Mesendoderm (in vitro differentiated cells): ENCODE results near the gene DNASE1L3.

Experiments
- DNase-seq: peaks from one replicate; pipeline ENCODE4 v3.0.0; 2013
- H2AK5ac ChIP-seq: 2 replicates; pipeline ENCODE4 v1.6.1; 2013; ENCODE audit warnings: low read length, inconsistent platforms
- H2BK120ac ChIP-seq: 2 replicates; pipeline ENCODE4 v1.6.1; 2013; ENCODE audit warnings: low read depth, mild to moderate bottlenecking, low read length, moderate library complexity, mixed read lengths
- H2BK15ac ChIP-seq: replicated peaks from 2 replicates; pipeline ENCODE4 v1.6.1; 2013; ENCODE audit warnings: low read depth, mild to moderate bottlenecking, moderate library complexity
- H2BK5ac ChIP-seq: 2 replicates; pipeline ENCODE4 v1.6.1; 2013; ENCODE audit warnings: low read length, inconsistent platforms
- H3K18ac ChIP-seq: 2 replicates; pipeline ENCODE4 v1.6.1; 2013; ENCODE audit warnings: mild to moderate bottlenecking, low read length, mixed read lengths
- H3K23ac ChIP-seq: one replicate; pipeline ENCODE4 v1.6.1; 2013; ENCODE audit warnings: low read length
- H3K27ac ChIP-seq: 2 replicates; pipeline ENCODE4 v1.5.1; 2013; ENCODE audit warnings: low read depth, mild to moderate bottlenecking, inconsistent platforms, low read length, moderate library complexity
- H3K27me3 ChIP-seq: 2 replicates; pipeline ENCODE4 v1.6.1; 2013; ENCODE audit warnings: low read length, control low read depth, mild to moderate bottlenecking, inconsistent platforms; ENCODE audit not compliant: insufficient read depth, poor library complexity
- H3K36me3 ChIP-seq: 2 replicates; pipeline ENCODE4 v1.6.1; 2013; ENCODE audit warnings: low read length, inconsistent platforms; ENCODE audit not compliant: control insufficient read depth, insufficient read depth
- H3K4ac ChIP-seq: one replicate; pipeline ENCODE4 v1.6.1; 2013; ENCODE audit warnings: low read depth, mild to moderate bottlenecking, low read length, moderate library complexity
- H3K4me1 ChIP-seq: 2 replicates; pipeline ENCODE4 v1.6.1; 2013; ENCODE audit warnings: low read depth, low read length, inconsistent platforms; ENCODE audit not compliant: control insufficient read depth
- H3K4me2 ChIP-seq: 2 replicates; pipeline ENCODE4 v1.6.1; 2013; ENCODE audit warnings: low read length
- H3K4me3 ChIP-seq: 2 replicates; pipeline ENCODE4 v1.5.1; 2013; ENCODE audit warnings: mild to moderate bottlenecking, low read length
- H3K56ac ChIP-seq: one replicate; pipeline ENCODE4 v1.6.1; 2013; ENCODE audit warnings: low read length
- H3K79me1 ChIP-seq: 2 replicates; pipeline ENCODE4 v1.6.1; 2013; ENCODE audit warnings: low read length, inconsistent platforms
- H3K79me2 ChIP-seq: 2 replicates; pipeline ENCODE4 v1.6.1; 2013; ENCODE audit warnings: mild to moderate bottlenecking, low read length; ENCODE audit not compliant: control insufficient read depth, insufficient read depth
- H3K9ac ChIP-seq: 2 replicates; pipeline ENCODE4 v1.6.1; 2013; ENCODE audit warnings: low read length, inconsistent platforms
- H4K5ac ChIP-seq: one replicate; pipeline ENCODE4 v1.6.1; 2013; ENCODE audit warnings: low read length
- H4K8ac ChIP-seq: one replicate; pipeline ENCODE4 v1.6.1; 2013; ENCODE audit warnings: low read depth, mild to moderate bottlenecking, control low read depth, low read length, moderate library complexity
- WGBS: extraction: QIAGEN DNeasy Blood & Tissue Kit; methylation state at CpG from one replicate; pipeline ENCODE4 v1.1.7; 2013; ENCODE audit warnings: low lambda C conversion rate, missing lambda C conversion rate; ENCODE audit not compliant: insufficient coverage; ENCODE audit errors: extremely low coverage; 5-methylcytosine and 5-hydroxymethylcytosine counted together

DNASE1L3 gene

GRCh38 chr3:58153371-58153770 is 57.4 kb downstream of the DNASE1L3 start:
- Histone ChIP-seq H3K56ac (no peak overlapping the region), H2BK120ac (no peak overlapping the region), H3K27ac (no peak overlapping the region), H3K4me1 (no peaks in the 10 kb centered on the region), H3K79me1 (no peaks in the 10 kb centered on the region), H3K79me2 (no peaks in the 10 kb centered on the region), H3K23ac (no peak overlapping the region), H3K18ac (no peak overlapping the region), H2BK15ac (no peak overlapping the region), H4K8ac (no peak overlapping the region), H3K27me3 (no peaks in the 10 kb centered on the region), H4K5ac (no peak overlapping the region), H3K9ac (no peak overlapping the region), H2AK5ac (no peak overlapping the region), H3K4me2 (no peak overlapping the region), H3K36me3 (peaks cover 11% of the 10 kb centered on the region), H3K4ac (no peak overlapping the region), H3K4me3 (no peak overlapping the region), H2BK5ac (no peak overlapping the region)
- no CpG with 5 or more reads among the region's 16 CpGs for WGBS
- no peak for DNase-seq

GRCh38 chr3:58152225-58153015 is 58.4 kb downstream of the DNASE1L3 start:
- no peak overlapping the region for H3K9ac ChIP-seq
- H3K27ac ChIP-seq = no peak overlapping the region
- H3K79me1 ChIP-seq = no peaks in the 10 kb centered on the region
- H3K36me3 ChIP-seq = peaks cover 11% of the 10 kb centered on the region
- H3K18ac ChIP-seq = no peak overlapping the region
- no peak for DNase-seq
- H3K4me2 ChIP-seq = no peak overlapping the region
- no peaks in the 10 kb centered on the region for H3K79me2 ChIP-seq
- H3K4ac ChIP-seq = no peak overlapping the region
- no peaks in the 10 kb centered on the region for H3K27me3 ChIP-seq
- H2BK5ac ChIP-seq = no peak overlapping the region
- no CpG with 5 or more reads among the region's 17 CpGs for WGBS
- no peak overlapping the region for H2AK5ac ChIP-seq
- H3K56ac ChIP-seq = no peak overlapping the region
- no peaks in the 10 kb centered on the region for H3K4me1 ChIP-seq
- no peak overlapping the region for H4K8ac ChIP-seq
- no peak overlapping the region for H3K23ac ChIP-seq
- H4K5ac ChIP-seq = no peak overlapping the region
- no peak overlapping the region for H2BK120ac ChIP-seq
- H2BK15ac ChIP-seq = no peak overlapping the region
- H3K4me3 ChIP-seq = no peak overlapping the region

DNA sequence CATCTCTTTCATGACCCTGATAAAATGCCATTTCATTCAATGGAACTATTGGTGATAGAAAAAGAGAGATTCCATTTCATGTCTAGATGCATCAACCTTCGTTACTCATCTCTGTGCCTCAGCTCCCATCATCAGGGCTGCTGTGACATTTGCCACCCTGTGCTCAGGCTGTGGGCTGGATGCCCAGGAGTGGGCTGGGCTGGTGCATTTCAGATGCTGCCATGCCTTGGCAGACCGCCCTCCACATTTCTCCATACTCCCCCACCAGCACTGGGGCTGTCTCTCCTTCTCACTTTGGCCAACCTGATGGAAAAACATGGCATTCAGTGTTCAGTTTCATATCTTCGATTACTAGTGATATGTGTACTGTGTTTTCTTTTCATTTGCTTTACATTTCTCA is 59.1 kb downstream of the DNASE1L3 start:
- Histone ChIP-seq H3K18ac (no peak overlapping the region), H3K4ac (no peak overlapping the region), H3K9ac (no peak overlapping the region), H2BK120ac (no peak overlapping the region), H4K8ac (no peak overlapping the region), H3K4me1 (no peaks in the 10 kb centered on the region), H4K5ac (no peak overlapping the region), H3K4me2 (no peak overlapping the region), H2BK15ac (no peak overlapping the region), H3K56ac (no peak overlapping the region), H3K36me3 (peaks cover 11% of the 10 kb centered on the region), H3K79me1 (no peaks in the 10 kb centered on the region), H3K27me3 (no peaks in the 10 kb centered on the region), H3K4me3 (no peak overlapping the region), H3K79me2 (no peaks in the 10 kb centered on the region), H3K23ac (no peak overlapping the region), H2BK5ac (no peak overlapping the region), H3K27ac (no peak overlapping the region), H2AK5ac (no peak overlapping the region)
- WGBS = no CpG with 5 or more reads among the region's 3 CpGs
- no peak for DNase-seq

- H3K4me1 ChIP-seq = no peaks in the 10 kb centered on the region
- no peak overlapping the region for H2BK15ac ChIP-seq
- no peak overlapping the region for H3K56ac ChIP-seq
- H2BK120ac ChIP-seq = no peak overlapping the region
- no peaks in the 10 kb centered on the region for H3K27me3 ChIP-seq
- WGBS = no CpG with 5 or more reads among the region's 13 CpGs
- H3K4me2 ChIP-seq = no peak overlapping the region
- H4K5ac ChIP-seq = no peak overlapping the region
- H4K8ac ChIP-seq = no peak overlapping the region
- no peak overlapping the region for H3K27ac ChIP-seq
- no peak overlapping the region for H3K4ac ChIP-seq
- no peaks in the 10 kb centered on the region for H3K79me1 ChIP-seq
- H3K9ac ChIP-seq = no peak overlapping the region
- no peaks in the 10 kb centered on the region for H3K79me2 ChIP-seq
- peaks cover 14% of the 10 kb centered on the region for H3K36me3 ChIP-seq
- H3K18ac ChIP-seq = no peak overlapping the region
- H3K4me3 ChIP-seq = no peak overlapping the region
- no peak overlapping the region for H2AK5ac ChIP-seq
- H2BK5ac ChIP-seq = no peak overlapping the region
- H3K23ac ChIP-seq = no peak overlapping the region
- no peak for DNase-seq
Measured at GRCh38 chr3:58150810-58151199, 60.0 kb downstream of the DNASE1L3 start.

DNA sequence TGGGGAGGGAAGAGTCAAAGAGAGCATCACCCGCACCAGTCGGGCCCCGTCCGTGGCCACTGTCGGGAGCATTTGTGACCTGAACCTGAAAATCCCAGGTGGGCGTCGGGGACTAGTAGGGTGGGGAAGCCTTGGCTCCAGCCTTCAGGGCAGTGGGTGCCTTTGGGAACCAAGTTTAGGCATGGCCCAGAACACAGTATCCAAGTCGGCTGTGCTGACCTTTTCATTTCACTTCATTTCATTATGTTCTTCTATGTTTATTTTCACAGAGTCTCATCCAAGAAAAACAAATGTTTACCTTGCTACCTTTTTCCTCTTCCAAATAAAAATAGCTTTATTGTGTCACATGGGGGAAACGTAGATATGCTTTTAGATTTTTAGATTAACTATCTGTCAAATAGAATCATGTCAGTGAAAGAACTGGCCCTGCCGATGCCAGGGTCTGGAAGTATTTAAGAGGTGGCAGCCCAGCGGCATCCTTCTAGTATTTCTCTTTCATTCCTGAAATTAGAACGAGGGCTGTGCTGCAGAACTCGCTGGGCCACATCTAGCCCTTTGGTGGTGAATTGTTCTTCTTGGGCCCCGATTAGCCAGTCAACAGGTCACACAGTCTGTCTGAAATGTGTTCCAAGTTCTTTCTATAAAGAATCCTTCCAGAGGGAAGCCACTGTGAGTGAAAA is 60.5 kb downstream of the DNASE1L3 start:
- Histone ChIP-seq H4K8ac (no peak overlapping the region), H3K4me3 (no peak overlapping the region), H3K79me1 (no peaks in the 10 kb centered on the region), H3K36me3 (peaks cover 17% of the 10 kb centered on the region), H2BK120ac (no peak overlapping the region), H3K27me3 (no peaks in the 10 kb centered on the region), H3K4me2 (no peak overlapping the region), H2BK15ac (no peak overlapping the region), H3K9ac (no peak overlapping the region), H3K4ac (no peak overlapping the region), H3K79me2 (no peaks in the 10 kb centered on the region), H4K5ac (no peak overlapping the region), H3K18ac (no peak overlapping the region), H3K23ac (no peak overlapping the region), H2BK5ac (no peak overlapping the region), H3K27ac (no peak overlapping the region), H3K4me1 (no peaks in the 10 kb centered on the region), H2AK5ac (no peak overlapping the region), H3K56ac (no peak overlapping the region)
- DNase-seq = no peak
- no CpG with 5 or more reads among the region's 14 CpGs for WGBS
